Measurements from ENCODE around the gene RASGRP1.

RASGRP1 gene

DNA sequence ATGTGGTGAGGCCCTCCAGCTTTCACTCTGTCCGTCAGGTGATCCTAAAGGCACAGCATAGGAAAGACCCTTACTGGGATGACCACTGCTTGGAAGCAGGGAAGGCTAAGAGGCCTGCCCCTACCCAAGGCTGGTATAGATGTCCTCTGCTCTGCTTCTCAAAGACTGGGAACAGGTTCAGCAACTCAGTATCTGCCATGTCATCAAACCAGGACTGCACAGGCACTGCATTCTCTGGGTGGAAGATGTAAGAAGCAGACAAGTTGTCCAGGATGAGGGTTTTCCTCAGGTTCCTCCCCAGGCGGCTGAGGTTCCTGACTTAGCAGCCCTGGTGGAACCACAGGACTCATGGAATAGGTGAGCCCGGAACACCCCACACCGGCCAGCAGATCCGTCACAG lies 106.0 kb downstream of the RASGRP1 start:
- DNase-seq: no peak

DNA sequence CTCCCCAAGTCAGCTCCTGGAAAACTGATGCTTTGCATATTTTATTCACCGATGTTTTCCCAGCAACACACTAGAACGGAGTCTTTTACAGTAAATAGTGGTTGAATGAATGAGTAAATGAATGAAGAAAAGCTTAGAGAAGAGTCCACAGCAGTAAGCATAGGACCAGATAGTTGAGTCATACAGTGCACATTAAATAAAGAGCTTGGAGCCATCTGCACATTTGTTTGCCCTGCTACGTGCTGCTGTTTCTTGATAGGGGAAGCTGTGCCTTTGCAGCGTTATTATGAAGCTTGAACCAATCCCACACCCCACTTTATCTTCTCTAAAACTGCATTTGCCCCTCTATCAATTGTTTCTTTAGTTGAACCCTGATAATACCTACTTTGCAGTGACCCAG lies 109.5 kb downstream of the RASGRP1 start:
- no peak for DNase-seq

DNA sequence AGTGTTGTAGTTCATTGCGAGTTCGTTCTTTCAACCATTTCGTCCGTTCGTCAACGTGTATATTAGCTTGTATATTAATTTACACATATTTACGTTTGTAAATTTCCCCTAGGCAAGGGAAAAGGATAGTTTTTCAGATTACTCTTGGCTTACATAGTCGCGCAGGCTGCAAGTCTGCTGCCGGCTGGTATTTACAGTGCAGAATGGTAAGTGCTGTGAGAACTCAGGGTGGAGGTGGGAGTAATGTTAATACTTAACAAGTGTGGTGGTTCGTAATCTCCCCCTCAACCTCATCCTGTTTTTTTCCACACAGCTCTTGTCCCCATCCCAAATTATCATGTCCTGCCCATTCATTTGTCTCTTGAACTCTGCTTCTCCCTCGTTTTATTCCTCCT lies 109.9 kb downstream of the RASGRP1 start:
- DNase-seq: no peak

DNA sequence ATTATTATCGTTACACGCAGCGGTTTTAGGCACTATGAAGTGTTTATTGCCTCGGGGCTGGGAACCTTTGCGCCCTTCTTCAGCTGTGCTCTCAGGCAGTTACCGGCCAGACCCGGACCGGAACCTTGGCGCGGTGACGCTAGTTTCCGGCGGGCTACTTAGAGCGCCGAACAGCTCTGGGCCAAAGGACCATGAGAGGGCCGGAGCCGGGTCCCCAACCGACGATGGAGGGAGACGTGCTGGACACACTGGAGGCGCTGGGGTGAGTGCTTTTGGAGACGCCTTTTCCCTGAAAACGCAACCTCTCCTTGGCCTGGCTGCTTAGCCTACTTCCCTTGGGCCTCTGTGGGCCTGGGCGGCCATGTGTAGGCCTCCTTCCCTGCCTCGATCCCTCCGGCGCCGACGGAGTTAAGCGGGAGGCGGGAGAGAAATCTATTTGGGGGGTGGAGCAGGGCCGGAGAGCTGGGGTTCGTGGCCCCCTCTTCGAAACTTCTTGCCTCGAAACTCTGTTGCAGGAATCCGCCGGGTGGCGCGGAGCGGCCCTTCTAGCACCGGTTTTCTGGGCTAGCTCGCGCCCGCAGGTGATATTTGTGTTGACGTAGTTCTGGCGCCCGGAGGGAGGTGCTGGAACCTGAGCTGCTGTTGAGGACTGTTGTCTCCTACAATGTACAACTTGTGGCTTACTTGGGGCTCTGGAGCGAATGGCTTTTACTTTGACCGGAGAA lies 110.5 kb downstream of the RASGRP1 start, which contains the start of gene FAM98B:
Gene FAM98B (plus strand): TSS at position 157 of the 725 bp plus-strand sequence. CDS start 35 bp downstream, at position 192.
- peak; percentile 46 to 93 (median 82) for DNase-seq

DNA sequence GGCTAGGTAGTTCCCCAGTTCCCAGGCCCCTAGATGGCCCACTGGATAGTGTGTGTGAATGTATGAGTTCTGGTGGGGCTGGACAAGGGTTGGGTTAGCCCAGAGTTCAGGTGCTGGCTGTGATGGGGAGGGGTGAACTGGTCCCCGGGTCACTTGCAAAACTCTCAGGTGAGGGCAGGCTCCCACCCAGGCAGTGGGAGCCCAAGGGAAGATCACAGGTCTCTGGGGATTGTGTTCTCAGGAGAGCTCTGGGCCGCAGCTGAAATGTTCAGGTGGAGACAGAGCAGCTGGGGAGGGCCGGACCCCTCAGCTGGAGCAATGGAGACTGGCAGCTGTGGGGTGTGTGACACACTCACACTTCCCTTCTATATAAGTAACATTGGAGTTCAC lies 123.5 kb downstream of the RASGRP1 start:
- no peak for DNase-seq

DNA sequence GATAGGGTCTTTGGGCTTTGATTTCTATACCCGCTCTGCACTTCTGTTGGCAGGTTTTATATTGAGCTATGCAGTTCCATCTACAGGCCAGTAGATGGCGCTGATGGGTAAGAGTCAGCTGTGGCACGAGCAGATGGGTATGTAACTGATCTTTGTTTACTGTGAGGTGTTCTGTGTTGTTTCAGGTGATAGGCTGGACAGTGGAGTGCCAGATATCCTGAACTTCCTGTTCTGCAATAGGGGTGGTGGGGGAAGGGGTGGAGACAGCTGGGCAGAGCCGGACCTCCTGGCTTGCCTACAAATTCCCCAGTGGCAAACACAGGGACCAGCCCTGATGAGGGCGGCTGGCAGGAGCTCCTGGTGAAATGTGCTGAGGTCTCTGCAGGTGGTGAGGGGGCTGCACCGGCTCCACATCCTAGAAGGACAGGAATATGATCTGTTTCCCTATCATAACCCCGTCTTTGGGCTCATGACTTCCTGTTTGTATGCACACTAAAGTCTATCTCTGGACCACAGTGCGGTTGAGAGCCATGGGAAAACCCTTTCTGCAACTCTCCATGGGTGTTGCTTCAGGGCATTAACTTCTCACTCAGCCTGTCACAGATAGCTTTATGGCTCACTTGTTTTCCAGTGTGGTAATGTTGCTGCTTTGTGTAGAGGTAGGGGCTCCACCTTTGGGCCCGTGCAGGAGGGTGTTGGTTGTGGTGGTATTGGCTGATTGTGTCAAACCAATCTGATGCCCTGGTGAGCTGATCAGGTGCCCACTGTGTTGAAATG lies 124.1 kb downstream of the RASGRP1 start:
- DNase-seq: peak in 7 of 14 donors; percentile 6 to 43 (median 15)

Measured in C1 segment of cervical spinal cord (tissue), 14 donors.